Mucosa of stomach (tissue), 1 donor: ENCODE measurements around the gene PRDM15.
"Not testable (repeated sequence)": the region's sequence is repeated elsewhere in the genome, so short reads cannot be mapped to it uniquely, and the experiment has no call there.

Source experiments
- H3K27me3 ChIP-seq: one replicate; pipeline ENCODE4 v1.7.0; 2013; ENCODE audit warnings: mild to moderate bottlenecking, low read length; ENCODE audit not compliant: control insufficient read depth, insufficient read depth
- H3K36me3 ChIP-seq: one replicate; pipeline ENCODE4 v1.7.0; 2013; ENCODE audit warnings: low read length; ENCODE audit not compliant: control insufficient read depth, insufficient read depth
- H3K4me1 ChIP-seq: one replicate; pipeline ENCODE4 v1.7.0; 2013; ENCODE audit warnings: mild to moderate bottlenecking, low read length; ENCODE audit not compliant: control insufficient read depth, insufficient read depth
- H3K4me3 ChIP-seq: one replicate; pipeline ENCODE4 v1.7.0; 2013; ENCODE audit warnings: low read length
- H3K9ac ChIP-seq: one replicate; pipeline ENCODE4 v1.7.0; 2013; ENCODE audit warnings: mild to moderate bottlenecking, low read length, moderate library complexity
- H3K9me3 ChIP-seq: one replicate; pipeline ENCODE4 v1.7.0; 2013; ENCODE audit warnings: mild to moderate bottlenecking, low read length, moderate library complexity; ENCODE audit not compliant: control insufficient read depth
- donor health status: Pancreatic carcinoma.

The PRDM15 gene

DNA sequence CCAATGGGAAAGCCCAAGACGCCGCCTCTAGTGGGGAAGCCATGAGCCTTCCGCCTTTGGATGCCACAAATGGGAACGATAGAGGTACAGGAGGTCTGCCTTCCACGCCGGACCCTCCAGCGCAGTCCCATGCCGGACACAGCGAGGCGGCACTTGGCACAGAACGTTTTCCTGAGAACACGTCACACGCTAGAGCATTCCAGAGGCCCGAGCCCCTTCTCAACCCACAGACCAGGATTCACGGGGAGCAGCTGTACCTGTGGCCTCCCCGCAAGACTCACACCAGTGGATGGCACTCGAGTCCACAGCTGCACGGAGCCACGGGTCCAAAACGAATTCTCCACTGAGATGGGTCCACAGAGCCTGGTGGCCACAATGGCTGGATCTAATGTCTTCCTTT is 80.8 kb downstream of the PRDM15 start:
- Histone ChIP-seq H3K9ac (no peak overlapping the region), H3K9me3 (no peaks in the 10 kb centered on the region), H3K27me3 (no peaks in the 10 kb centered on the region), H3K4me3 (no peak overlapping the region), H3K4me1 (no peaks in the 10 kb centered on the region), H3K36me3 (no peaks in the 10 kb centered on the region)

DNA sequence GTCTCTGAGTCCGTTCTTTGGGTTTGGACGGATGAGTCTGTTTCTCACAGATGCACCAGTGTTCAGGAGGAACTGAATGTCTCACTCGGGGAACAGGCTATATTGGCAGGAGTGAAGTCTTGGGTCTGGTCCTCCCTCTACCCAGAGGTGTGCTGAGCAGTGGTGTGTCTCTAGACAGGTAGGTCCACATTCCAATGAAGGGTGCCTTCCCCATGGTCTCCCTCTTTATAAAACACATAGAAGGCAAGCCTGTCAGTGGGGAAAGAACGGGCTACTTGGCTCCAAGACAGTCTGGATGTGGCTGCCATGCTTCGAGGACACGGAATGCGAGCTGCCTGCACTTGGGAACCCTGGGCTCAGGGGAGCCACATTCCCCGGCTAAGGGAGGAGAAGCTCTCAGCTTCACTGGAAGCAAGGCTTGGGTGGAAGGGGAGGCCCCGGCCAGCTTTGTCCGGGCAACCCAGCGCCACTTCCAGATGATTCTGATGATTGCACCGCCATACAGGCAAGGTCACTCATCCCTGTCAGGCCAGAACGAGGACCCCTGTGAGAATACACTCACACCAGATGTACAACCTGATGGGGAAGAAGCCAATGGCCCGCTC is 82.6 kb downstream of the PRDM15 start:
- Histone ChIP-seq H3K27me3 (no peaks in the 10 kb centered on the region), H3K4me1 (no peaks in the 10 kb centered on the region), H3K4me3 (no peak overlapping the region), H3K9ac (no peak overlapping the region), H3K36me3 (no peaks in the 10 kb centered on the region), H3K9me3 (no peaks in the 10 kb centered on the region)

DNA sequence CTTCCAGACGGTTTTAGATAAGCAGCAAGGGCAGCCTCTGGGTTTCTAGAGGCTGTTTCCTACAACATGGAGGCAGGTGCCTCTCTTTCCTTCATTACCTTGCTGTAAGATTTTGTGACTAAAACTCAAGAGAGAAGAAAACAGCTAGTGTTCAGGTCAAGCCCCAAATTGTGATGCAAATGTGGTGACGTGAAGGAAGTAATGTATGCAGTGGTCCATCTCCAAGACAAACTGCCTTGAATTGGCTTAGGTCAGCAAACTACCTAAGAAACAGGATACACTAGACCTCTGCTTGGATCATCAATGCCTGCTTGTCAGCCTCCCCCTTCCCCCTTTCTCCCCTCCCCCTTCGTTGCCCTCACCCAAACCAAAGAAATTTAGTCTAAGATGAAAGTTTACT is 83.4 kb downstream of the PRDM15 start:
- Histone ChIP-seq H3K36me3 (no peaks in the 10 kb centered on the region), H3K9ac (no peak overlapping the region), H3K9me3 (no peaks in the 10 kb centered on the region), H3K4me1 (no peaks in the 10 kb centered on the region), H3K4me3 (no peak overlapping the region), H3K27me3 (no peaks in the 10 kb centered on the region)

DNA sequence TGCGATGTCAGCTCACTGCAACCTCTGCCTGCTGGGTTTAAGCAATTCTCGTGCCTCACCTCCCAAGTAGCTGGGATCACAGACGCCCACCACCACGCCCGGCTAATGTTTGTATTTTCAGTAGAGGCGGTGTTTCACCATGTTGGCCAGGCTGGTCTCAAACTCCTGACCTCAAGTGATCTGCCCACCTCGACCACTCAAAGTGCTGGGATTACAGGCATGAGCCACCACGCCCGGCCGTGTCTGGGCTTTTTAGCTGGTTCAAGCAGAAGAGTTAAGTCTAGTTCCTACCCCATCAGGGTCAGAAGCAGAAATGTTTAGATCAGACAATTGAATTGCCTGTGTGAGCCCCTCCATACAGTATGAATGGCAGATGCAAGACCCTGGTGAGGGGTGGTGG is 84.5 kb downstream of the PRDM15 start:
- no peak overlapping the region for H3K4me3 ChIP-seq
- no peaks in the 10 kb centered on the region for H3K36me3 ChIP-seq
- H3K9ac ChIP-seq, result no peak overlapping the region
- H3K9me3 ChIP-seq, result no peaks in the 10 kb centered on the region
- no peaks in the 10 kb centered on the region for H3K27me3 ChIP-seq
- no peaks in the 10 kb centered on the region for H3K4me1 ChIP-seq

DNA sequence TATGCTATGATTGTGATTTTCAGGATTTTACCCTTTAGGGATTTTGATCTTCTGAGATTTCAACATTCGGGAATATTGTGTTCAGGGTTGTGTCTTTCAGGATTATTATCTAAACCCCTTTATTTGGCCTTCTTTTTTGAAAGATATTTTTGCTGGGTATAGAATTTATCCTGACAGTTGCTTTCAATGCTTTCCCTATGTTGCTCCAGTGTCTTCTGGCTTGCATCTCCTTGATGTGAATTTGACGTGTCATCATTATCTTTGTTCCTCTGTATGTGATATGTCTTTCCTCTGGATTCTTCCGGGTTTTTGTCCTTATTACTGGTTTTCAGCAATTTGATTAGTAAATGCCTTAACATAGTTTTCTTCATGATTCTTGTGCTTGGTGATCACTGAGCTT is 86.4 kb downstream of the PRDM15 start:
- no peak overlapping the region for H3K4me3 ChIP-seq
- H3K9me3 ChIP-seq, result no peaks in the 10 kb centered on the region
- H3K4me1 ChIP-seq, result no peaks in the 10 kb centered on the region
- H3K27me3 ChIP-seq, result no peaks in the 10 kb centered on the region
- H3K9ac ChIP-seq, result no peak overlapping the region
- H3K36me3 ChIP-seq, result no peaks in the 10 kb centered on the region

DNA sequence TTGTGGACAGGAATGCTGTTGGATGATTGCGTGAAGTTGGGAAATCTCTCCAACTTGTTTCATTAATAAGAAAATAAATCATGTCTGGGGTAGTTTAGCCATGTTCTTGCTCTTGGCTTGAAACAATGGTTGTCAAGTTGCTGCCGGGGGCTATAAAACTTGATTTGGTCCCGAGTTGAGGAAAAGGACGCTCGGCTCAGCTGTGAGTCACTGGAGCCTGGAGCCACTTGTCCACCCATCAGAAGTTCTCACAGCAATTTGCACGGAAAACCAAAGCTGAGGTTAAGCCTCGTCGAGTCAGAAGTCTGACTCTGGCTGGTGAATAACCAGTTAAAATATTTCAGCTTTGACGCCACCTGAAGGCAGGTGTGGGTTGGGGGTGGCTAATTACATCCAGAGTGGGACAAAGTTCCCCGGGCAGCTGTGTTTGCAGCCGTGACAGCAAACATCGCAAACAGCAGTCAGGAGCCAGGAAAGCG is 92.6 kb downstream of the PRDM15 start:
- Histone ChIP-seq H3K36me3 (no peaks in the 10 kb centered on the region), H3K4me3 (no peak overlapping the region), H3K9ac (no peak overlapping the region), H3K9me3 (no peaks in the 10 kb centered on the region), H3K27me3 (peaks cover 4% of the 10 kb centered on the region), H3K4me1 (peaks cover 10% of the 10 kb centered on the region)

DNA sequence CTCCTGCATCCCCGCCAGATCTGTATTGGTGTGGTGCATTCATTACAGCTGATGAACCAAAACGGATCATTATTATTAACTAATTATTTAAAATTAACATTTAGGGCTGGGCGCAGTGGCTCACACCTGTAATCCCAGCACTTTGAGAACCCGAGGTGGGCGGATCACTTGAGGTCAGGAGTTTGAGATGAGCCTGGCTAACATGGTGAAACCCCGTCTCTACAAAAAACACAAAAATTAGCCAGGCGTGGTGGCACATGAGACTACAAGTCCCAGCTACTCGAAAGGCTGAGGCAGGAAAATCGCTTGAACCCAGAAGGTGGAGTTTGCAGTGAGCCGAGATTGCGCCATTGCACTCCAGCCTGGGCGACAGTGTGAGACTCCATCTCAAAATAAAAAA is 93.9 kb downstream of the PRDM15 start:
- H3K4me3 ChIP-seq, H3K27me3 ChIP-seq, H3K9ac ChIP-seq, H3K36me3 ChIP-seq, H3K9me3 ChIP-seq: not testable (repeated sequence)
- peaks cover 11% of the 10 kb centered on the region for H3K4me1 ChIP-seq

DNA sequence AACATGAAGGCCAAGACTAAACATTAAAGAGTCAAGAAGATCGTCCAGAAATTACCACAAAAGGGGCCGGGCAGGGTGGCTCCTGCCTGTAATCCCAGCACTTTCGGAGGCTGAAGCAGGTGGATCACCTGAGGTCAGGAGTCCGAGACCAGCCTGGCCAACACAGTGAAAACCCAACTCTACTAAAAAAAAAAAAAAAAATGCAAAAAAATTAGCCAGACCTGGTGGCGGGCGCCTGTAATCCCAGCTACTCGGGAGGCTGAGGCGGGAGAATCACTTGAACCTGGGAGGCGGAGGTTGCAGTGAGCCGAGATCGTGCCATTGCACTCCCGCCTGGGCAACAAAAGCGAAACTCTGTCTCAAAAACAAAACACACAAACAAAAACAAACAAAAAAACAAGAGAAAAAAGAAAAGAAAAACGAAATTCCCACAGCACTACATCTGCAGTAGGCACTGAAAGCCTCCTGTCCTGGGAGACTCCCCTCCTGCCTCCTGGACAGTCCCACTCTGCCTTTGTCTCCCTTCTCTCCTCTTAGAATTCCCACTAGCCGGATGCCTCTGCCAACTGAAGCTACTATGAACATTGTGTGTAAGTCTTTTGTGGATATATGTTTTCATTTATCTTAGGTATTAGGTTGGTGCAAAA is 94.6 kb downstream of the PRDM15 start:
- no peaks in the 10 kb centered on the region for H3K9me3 ChIP-seq
- H3K4me1 ChIP-seq, result peaks cover 15% of the 10 kb centered on the region
- H3K27me3 ChIP-seq, result peaks cover 4% of the 10 kb centered on the region
- no peak overlapping the region for H3K9ac ChIP-seq
- no peaks in the 10 kb centered on the region for H3K36me3 ChIP-seq
- no peak overlapping the region for H3K4me3 ChIP-seq

DNA sequence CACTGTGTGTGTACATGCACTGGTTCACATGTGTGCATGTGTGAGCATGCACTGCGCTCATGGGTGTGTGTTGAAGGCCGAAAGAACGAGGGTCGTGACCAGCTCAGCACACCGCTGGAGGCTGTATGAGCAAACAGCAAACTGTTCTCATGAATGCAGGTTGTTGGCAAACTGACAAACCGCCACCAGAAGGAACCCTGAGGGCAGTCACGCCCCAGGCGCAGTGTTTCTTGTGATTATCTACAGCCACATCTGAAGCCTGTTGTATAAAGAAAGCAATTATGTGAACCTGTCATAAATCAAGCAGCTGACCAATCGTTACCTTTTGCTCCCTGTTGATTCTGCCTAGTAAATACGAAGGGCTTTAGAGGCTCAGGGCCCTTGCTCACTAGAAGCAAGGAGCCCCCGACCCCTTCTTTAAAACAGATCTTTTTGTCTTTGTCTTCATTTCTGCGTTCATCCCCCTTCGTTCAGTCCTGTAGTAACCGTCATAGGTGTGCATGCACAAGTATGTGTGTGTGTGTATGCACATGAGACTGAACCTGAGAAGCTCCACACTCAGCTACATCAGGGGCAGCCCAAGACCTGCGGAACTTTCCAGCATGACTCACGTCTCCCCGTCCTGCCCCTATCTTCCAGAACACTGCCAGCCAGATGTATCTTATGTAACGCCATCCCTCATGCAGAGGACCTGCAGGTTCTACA is 95.5 kb downstream of the PRDM15 start:
- Histone ChIP-seq H3K4me1 (peaks cover 19% of the 10 kb centered on the region), H3K9me3 (no peaks in the 10 kb centered on the region), H3K4me3 (no peak overlapping the region), H3K9ac (no peak overlapping the region), H3K27me3 (peaks cover 4% of the 10 kb centered on the region), H3K36me3 (no peaks in the 10 kb centered on the region)

DNA sequence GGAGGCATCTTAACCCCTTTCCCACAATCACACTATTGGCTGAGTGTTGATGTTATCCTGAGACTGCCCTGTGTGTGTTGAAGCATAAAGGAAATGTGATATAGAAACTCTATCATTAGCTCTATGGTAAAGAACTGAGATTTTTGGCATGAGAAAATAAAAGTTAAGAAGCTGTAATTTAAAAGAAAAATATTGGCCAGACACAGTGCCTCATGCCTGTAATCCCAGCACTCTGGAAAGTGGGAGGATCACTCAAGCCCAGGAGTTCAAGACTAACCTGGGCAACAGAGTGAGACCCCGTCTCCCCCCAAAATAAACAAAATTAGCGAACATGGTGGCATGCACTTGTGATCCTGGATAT is 98.1 kb downstream of the PRDM15 start:
- H3K27me3 ChIP-seq, result no peaks in the 10 kb centered on the region
- H3K36me3 ChIP-seq, result no peaks in the 10 kb centered on the region
- H3K9me3 ChIP-seq, result no peaks in the 10 kb centered on the region
- peaks cover 28% of the 10 kb centered on the region for H3K4me1 ChIP-seq
- no peak overlapping the region for H3K4me3 ChIP-seq
- no peak overlapping the region for H3K9ac ChIP-seq

DNA sequence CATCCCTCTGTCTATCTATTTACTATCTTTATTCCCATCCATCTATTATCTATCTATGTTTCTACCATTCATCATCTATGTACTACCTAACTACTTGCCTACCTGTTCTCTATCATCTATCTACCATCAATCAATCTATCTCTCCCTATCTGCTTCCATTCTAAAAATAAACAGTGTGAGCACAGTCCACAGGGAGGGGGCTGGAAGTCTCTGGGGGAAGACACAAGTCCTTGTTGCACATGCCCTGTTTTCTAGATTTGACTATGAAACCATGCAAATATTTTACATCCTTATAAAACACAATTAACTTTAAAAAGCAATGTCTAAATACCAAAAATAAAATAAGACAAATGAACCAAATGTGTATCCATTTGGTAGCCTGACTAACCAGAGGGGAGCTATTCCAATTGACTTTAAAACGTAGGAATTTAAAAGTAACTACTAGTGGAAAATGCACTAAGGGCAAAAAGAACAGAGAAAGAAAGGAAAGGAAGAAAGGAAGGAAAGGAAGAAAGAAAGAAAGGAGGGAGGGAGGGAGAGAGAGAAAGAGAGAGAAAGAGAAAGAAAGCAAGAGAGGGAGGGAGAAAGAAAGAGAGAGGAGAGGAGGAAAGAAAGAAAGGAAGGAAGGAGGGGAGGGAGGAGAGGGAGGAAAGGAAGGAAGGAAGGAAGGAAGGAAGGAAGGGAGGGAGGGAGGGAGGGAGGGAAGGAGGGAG is 98.7 kb downstream of the PRDM15 start:
- no peaks in the 10 kb centered on the region for H3K9me3 ChIP-seq
- peaks cover 28% of the 10 kb centered on the region for H3K4me1 ChIP-seq
- no peaks in the 10 kb centered on the region for H3K36me3 ChIP-seq
- H3K27me3 ChIP-seq, result peaks cover 1% of the 10 kb centered on the region
- no peak overlapping the region for H3K4me3 ChIP-seq
- H3K9ac ChIP-seq, result no peak overlapping the region

DNA sequence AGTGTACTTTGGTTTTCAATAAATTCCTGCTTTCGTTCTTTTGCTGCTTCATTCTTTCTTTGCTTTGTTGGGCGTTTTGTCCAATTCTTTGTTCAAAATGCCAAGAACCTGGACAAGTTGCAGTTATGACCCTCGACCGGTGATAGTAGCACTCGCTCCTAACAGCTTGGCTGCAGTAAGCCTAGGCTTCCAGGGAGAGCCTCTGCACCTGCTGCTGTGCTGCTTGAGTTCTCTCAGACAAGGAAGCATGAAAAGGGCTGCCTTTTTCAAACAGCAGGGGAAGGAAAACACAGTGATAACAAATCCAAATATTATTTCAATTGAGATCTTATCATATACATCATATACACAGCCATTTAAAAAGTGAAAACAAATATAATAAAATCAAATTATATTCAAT is 99.5 kb downstream of the PRDM15 start:
- Histone ChIP-seq H3K9me3 (no peaks in the 10 kb centered on the region), H3K27me3 (peaks cover 6% of the 10 kb centered on the region), H3K4me1 (peaks cover 28% of the 10 kb centered on the region), H3K9ac (no peak overlapping the region), H3K4me3 (no peak overlapping the region), H3K36me3 (no peaks in the 10 kb centered on the region)
